HUES48 (cell line): ENCODE data around the gene CHRNA4.

Experiments used
- H3K27ac ChIP-seq: one replicate; pipeline ENCODE4 v1.7.0; 2013; ENCODE audit warnings: low read depth, low read length, inconsistent platforms
- H3K27me3 ChIP-seq: 2 replicates; pipeline ENCODE4 v1.6.1; 2013; ENCODE audit warnings: mild to moderate bottlenecking, low read length; ENCODE audit not compliant: control insufficient read depth, insufficient read depth
- H3K36me3 ChIP-seq: 2 replicates; pipeline ENCODE4 v1.6.1; 2013; ENCODE audit warnings: low read length; ENCODE audit not compliant: control insufficient read depth, insufficient read depth
- H3K4me1 ChIP-seq: 2 replicates; pipeline ENCODE4 v1.6.1; 2013; ENCODE audit warnings: mild to moderate bottlenecking, low read length; ENCODE audit not compliant: control insufficient read depth, insufficient read depth
- H3K4me3 ChIP-seq: 2 replicates; pipeline ENCODE4 v1.5.1; 2013; ENCODE audit warnings: mild to moderate bottlenecking, low read depth, low read length
- H3K9ac ChIP-seq: 2 replicates; pipeline ENCODE4 v1.6.1; 2013; ENCODE audit warnings: mild to moderate bottlenecking, low read depth, low read length, moderate library complexity
- H3K9me3 ChIP-seq: 2 replicates; pipeline ENCODE4 v1.6.1; 2013; ENCODE audit warnings: low read length; ENCODE audit not compliant: control insufficient read depth, insufficient read depth

CHRNA4 gene

DNA sequence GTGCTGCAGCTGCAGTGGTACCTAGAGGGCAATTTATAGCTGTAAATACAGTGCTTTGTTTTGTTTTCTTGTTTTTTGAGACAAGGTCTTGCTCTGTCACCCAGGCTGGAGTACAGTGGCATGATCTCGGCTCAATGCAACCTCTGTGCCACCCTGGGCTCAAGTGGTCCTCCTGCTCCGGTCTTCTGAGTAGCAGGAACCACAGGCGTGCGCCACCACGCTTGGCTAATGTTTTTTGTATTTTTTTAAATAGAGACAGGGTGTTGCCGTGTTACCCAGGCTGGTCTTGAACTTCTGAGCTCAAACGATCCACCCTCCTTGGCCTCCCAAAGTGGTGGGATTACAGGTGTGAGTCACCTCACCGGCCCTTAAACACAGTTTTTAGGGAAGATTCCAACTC is 26.8 kb downstream of the CHRNA4 start:
- no peak overlapping the region for H3K4me3 ChIP-seq
- H3K27me3 ChIP-seq: peaks cover 5% of the 10 kb centered on the region; the same call in 1 of the 2 replicates
- no peaks in the 10 kb centered on the region for H3K36me3 ChIP-seq
- no peak overlapping the region for H3K9ac ChIP-seq
- H3K27ac ChIP-seq: no peak overlapping the region
- H3K4me1 ChIP-seq: no peaks in the 10 kb centered on the region
- H3K9me3 ChIP-seq: peaks cover 4% of the 10 kb centered on the region; the same call in 1 of the 2 replicates

- Histone ChIP-seq H3K27me3 (peaks cover 3% of the 10 kb centered on the region; the same call in 1 of the 2 replicates), H3K36me3 (no peaks in the 10 kb centered on the region)
Observed at GRCh38 chr20:63333241-63333836, 27.8 kb downstream of the CHRNA4 start.

GRCh38 chr20:63332488-63333240 is 28.5 kb downstream of the CHRNA4 start:
- H3K27ac ChIP-seq: no peak overlapping the region
- no peak overlapping the region for H3K9ac ChIP-seq
- no peaks in the 10 kb centered on the region for H3K36me3 ChIP-seq
- no peak overlapping the region for H3K4me3 ChIP-seq
- peaks cover 4% of the 10 kb centered on the region; the same call in 1 of the 2 replicates for H3K9me3 ChIP-seq
- H3K27me3 ChIP-seq: no peaks in the 10 kb centered on the region
- no peaks in the 10 kb centered on the region for H3K4me1 ChIP-seq

More at GRCh38 chr20:63333241-63333836, 27.8 kb downstream of the CHRNA4 start:
- H3K27ac ChIP-seq: no peak overlapping the region
- H3K9ac ChIP-seq: no peak overlapping the region
- no peak overlapping the region for H3K4me3 ChIP-seq
- no peaks in the 10 kb centered on the region for H3K4me1 ChIP-seq
- peaks cover 4% of the 10 kb centered on the region; the same call in 1 of the 2 replicates for H3K9me3 ChIP-seq

GRCh38 chr20:63331741-63332400 is 29.3 kb downstream of the CHRNA4 start:
- Histone ChIP-seq H3K4me1 (no peaks in the 10 kb centered on the region), H3K9me3 (peaks cover 4% of the 10 kb centered on the region; the same call in 1 of the 2 replicates), H3K27ac (no peak overlapping the region), H3K9ac (no peak overlapping the region), H3K4me3 (no peak overlapping the region), H3K27me3 (no peaks in the 10 kb centered on the region), H3K36me3 (no peaks in the 10 kb centered on the region)

DNA sequence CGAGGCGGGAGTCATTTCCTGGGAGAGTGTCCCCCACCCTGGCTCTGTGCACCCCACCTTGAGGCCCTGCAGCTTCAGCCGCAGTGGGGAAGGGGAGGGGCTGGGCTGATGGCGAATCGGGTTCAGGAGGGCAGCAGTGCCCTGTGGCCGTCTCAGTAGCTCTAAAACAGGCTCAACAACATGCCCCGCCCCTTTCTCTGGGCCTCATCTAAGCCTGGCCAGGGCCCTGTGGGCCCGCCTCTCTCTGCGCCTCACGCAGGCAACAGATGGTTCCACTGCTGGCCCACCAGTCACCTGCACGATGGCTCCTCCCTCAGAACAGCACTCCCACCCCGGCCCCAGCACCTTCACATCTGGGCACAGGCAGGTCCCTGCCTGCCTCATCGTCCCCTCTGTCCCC is 30.2 kb downstream of the CHRNA4 start:
- H3K27ac ChIP-seq: no peak overlapping the region
- H3K4me1 ChIP-seq: no peaks in the 10 kb centered on the region

DNA sequence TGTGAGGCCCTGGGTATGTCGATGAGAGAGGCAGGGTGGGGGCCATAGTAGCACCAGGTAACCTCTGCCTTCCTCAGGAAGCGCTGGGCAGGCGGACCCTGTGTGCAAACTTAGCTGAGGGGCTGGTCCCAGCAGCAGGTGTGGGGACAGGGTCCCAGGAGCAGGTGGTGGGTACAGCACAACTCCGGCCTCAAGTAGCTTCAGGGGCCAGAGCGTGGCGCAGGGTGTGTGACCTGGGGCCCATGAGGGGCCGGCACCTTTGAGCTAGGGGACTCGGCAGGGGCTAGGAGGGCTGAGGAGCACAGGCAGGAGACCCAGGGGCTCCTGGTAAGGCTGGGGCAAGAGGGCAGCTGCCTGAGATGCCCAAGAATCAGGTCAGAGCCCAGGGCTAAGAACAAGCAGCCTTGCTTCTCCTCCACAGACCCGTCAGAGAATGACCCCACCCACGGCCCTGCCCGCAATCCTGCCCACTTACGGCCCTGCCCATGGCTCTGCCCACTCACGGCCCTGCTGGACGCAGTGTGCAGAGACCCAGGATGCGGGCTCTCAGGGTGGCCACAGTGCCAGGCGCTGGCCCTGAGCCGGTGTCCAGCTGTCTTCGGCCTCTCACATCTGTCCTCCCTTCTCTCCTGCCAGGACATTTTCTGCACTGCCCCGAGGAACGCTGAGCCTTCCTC is 30.9 kb downstream of the CHRNA4 start:
- Histone ChIP-seq H3K9ac (no peak overlapping the region), H3K4me1 (no peaks in the 10 kb centered on the region), H3K36me3 (no peaks in the 10 kb centered on the region), H3K9me3 (peaks cover 4% of the 10 kb centered on the region; the same call in 1 of the 2 replicates), H3K27ac (no peak overlapping the region), H3K27me3 (no peaks in the 10 kb centered on the region), H3K4me3 (no peak overlapping the region)

More for the DNA sequence above, 30.2 kb downstream of the CHRNA4 start:
- Histone ChIP-seq H3K9me3 (peaks cover 4% of the 10 kb centered on the region; the same call in 1 of the 2 replicates), H3K9ac (no peak overlapping the region), H3K4me3 (no peak overlapping the region), H3K36me3 (no peaks in the 10 kb centered on the region), H3K27me3 (no peaks in the 10 kb centered on the region)

DNA sequence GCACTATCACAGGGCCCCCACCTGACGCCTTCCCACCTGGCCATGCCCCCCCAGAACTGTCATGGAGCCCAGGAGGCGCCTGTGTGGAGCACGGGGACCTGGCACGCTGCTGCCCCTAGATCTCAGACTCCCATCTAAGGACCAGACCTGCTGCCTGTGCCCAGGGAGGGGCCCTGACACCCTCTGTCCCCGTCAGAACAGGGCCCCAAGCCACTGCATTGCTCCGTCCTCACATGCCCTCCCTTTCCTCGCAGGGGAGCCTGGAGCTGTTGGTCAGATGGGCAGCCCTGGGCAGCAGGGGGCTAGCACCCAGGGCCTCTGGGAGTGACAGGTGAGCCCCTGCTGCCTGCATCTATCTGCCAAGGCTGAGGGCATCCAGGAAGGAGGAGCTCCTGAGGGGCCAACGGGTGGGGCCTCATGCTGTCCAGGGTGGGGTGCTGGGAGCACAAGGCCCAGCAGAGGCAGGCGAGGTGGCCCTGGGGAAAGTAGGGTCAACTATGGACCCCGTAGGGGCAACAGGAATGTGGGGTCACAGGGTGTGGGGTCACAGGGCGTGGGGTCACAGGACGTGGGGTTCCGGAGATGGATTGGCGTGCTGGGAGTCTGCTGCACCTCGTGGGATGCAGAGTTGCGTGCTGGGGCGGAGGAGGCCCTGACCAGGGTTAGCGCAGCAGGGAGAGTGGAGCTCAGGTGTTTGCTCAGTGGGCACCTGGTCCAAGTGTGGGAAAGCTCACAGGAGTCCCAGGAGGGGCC is 31.6 kb downstream of the CHRNA4 start:
- H3K27me3 ChIP-seq: no peaks in the 10 kb centered on the region
- H3K4me1 ChIP-seq: no peaks in the 10 kb centered on the region
- peaks cover 4% of the 10 kb centered on the region; the same call in 1 of the 2 replicates for H3K9me3 ChIP-seq
- H3K4me3 ChIP-seq: no peak overlapping the region
- H3K27ac ChIP-seq: no peak overlapping the region
- H3K9ac ChIP-seq: no peak overlapping the region
- no peaks in the 10 kb centered on the region for H3K36me3 ChIP-seq

- Histone ChIP-seq H3K9ac (no peak overlapping the region), H3K27ac (no peak overlapping the region), H3K27me3 (no peaks in the 10 kb centered on the region), H3K4me1 (no peaks in the 10 kb centered on the region), H3K36me3 (no peaks in the 10 kb centered on the region), H3K9me3 (peaks cover 4% of the 10 kb centered on the region; the same call in 1 of the 2 replicates), H3K4me3 (no peak overlapping the region)
Observed at GRCh38 chr20:63328718-63329275, 32.4 kb downstream of the CHRNA4 start.

DNA sequence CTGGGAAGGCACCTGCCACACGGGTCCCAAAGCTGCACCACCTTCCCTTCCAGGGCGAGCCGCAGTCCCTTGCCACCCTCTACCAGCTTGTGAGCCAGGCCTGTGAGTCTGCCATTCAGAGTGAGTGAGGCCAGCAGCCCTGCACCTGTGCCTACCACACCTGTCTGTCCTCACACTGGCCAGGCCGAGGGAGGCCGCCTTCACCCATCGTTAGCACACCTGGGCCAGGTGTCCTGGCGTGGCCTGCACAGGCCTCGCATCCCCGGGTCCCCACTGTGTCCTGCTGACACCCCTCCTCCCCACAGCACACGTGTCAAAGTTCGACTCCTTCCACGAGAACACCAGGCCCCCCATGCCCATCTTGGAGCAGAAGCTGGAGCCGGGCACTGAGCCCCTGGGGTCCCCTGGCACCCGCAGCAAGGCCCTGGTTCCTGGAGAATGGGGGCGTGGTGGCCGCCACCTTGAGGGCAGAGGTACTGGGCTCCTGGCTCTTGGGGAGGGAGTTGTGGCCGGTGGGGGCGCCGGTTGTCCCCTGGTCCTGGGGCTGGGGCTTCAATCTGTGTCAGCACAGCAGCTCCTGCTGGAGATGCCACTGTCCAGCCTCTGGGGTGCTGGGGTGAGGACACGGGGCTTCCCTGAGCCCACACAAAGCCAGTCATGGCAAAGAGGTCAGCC is 33.0 kb downstream of the CHRNA4 start:
- H3K27ac ChIP-seq: no peak overlapping the region
- H3K36me3 ChIP-seq: no peaks in the 10 kb centered on the region

More for the DNA sequence above, 33.0 kb downstream of the CHRNA4 start:
- Histone ChIP-seq H3K9me3 (peaks cover 4% of the 10 kb centered on the region; the same call in 1 of the 2 replicates), H3K4me1 (no peaks in the 10 kb centered on the region), H3K27me3 (no peaks in the 10 kb centered on the region), H3K4me3 (no peak overlapping the region), H3K9ac (no peak overlapping the region)
